Measurements from ENCODE around the gene KLF5. TPM values are rescaled to one million over a fixed set of nuclear protein-coding genes. Genes with fewer than 3 reads are reported as not detected.
"Not testable (repeated sequence)": the region's sequence is repeated elsewhere in the genome, so short reads cannot be mapped to it uniquely, and the experiment has no call there.

KLF5 gene
- not detected for polyA plus RNA-seq

GRCh38 chr13:73058736-73059459 lies at the start of gene KLF5:
Gene KLF5, plus strand, starts transcription at chr13:73059005. Its CDS starts 323 bp downstream, at chr13:73059328.
- peaks cover 36% of the 10 kb centered on the region for H3K27me3 Mint-ChIP-seq
- H3K27ac Mint-ChIP-seq = peak within 1 kb of the TSS; percentile 20 to 78 (median 68)
- peaks cover 6 to 19% (median 11%) of the 10 kb centered on the region in 3 donors for H3K4me1 Mint-ChIP-seq

DNA sequence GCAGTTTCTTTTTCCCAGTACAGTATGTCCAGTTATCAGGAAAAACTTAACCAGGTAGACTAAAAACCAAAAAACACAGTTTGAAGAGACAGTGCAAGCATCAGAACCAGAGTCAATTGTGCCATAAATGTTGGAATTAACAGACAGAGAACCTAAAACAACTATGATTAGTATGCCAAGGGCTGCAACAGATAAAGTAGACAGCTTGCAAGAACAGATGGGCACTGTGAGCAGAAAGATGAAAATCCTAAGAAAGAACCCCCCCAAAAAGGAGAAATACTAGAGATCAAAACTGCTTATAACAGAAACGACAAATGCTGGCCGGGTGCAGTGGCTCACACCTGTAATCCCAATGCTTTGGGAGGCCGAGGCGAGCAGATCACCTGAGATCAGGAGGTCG lies 47.1 kb upstream of the KLF5 start:
- H3K9me3 Mint-ChIP-seq = no peaks in the 10 kb centered on the region
- no peaks in the 10 kb centered on the region for H3K27me3 Mint-ChIP-seq
- no peak overlapping the region for H3K27ac Mint-ChIP-seq
- no peaks in the 10 kb centered on the region for H3K4me1 Mint-ChIP-seq
- no peak overlapping the region for H3K4me3 Mint-ChIP-seq
- H3K36me3 Mint-ChIP-seq = peaks cover 10% of the 10 kb centered on the region

More at GRCh38 chr13:73058736-73059459, at the start of gene KLF5:
- Mint-ChIP-seq H3K4me3 (peak within 1 kb of the TSS; percentile 80 to 98 (median 90)), H3K36me3 (no peaks in the 10 kb centered on the region), H3K9me3 (no peaks in the 10 kb centered on the region)

DNA sequence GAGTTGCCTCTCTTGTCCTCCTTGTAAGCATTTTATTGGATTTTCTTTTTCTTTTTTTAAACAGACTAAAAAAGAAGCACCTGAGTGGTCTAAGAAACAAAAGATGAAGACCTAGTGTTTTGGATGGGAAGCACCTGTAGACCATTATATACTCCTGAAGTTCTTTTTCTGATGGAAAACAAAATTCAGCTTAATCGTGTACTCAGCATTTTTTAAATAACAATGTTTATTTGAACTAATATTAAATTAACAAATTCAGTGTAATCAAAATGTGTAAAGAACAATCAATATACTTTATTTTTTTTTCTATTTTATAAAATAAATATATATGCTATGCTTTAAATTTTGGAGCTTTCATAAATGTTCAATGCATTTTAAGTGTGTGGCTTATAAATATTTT lies 43.0 kb upstream of the KLF5 start:
- Mint-ChIP-seq H3K27me3 (no peaks in the 10 kb centered on the region), H3K4me1 (no peaks in the 10 kb centered on the region), H3K9me3 (no peaks in the 10 kb centered on the region), H3K4me3 (no peak overlapping the region), H3K27ac (no peak overlapping the region), H3K36me3 (peaks cover 17% of the 10 kb centered on the region)

- H3K4me1 Mint-ChIP-seq = no peaks in the 10 kb centered on the region
- peaks cover 16% of the 10 kb centered on the region for H3K36me3 Mint-ChIP-seq
- H3K9me3 Mint-ChIP-seq = no peaks in the 10 kb centered on the region
- no peak overlapping the region for H3K27ac Mint-ChIP-seq
- no peaks in the 10 kb centered on the region for H3K27me3 Mint-ChIP-seq
- no peak overlapping the region for H3K4me3 Mint-ChIP-seq
Observed at GRCh38 chr13:73018336-73018735, 40.5 kb upstream of the KLF5 start.

DNA sequence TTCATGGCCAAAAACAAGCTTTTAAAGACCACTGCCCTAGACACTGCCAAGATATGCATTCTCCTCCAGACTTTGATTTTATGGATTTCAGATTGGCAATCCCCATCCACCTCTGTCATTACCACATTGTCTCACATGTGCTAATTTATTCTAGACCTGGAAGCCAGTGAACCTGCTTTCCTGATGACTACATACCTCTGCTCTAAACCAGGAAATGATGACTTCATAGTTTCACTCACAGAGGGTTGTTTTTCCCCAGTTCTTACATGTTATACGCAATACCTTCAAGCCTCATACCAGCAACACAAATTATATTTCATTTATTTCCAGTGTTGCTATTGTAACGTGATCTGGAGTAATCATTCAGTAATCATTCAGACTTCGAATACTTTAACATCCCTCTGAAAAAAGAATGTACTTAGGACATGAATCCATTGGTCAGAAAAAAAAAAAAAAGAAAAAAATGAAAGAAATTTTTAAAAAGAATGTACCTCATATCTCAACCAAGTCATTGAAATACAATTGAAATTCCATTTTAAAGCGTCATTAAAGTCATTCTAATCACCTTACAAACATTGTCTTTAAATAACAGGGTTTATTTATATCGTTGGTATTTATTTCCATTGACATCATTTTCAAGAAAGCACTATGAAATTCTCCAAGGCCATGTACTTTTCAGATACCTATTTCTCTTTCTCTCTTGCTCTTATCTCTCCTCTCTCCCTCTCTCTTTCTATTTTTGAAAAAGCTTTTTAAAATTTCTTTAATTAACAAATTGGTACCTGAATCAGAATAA lies 33.4 kb upstream of the KLF5 start:
- Mint-ChIP-seq H3K9me3 (peaks cover 0 to 2% (median 0%) of the 10 kb centered on the region in 3 donors), H3K27me3 (no peaks in the 10 kb centered on the region), H3K27ac (no peak overlapping the region), H3K4me3 (no peak overlapping the region), H3K4me1 (no peaks in the 10 kb centered on the region), H3K36me3 (peaks cover 9% of the 10 kb centered on the region)

- H3K4me3 Mint-ChIP-seq = no peak overlapping the region
- no peaks in the 10 kb centered on the region for H3K4me1 Mint-ChIP-seq
- H3K27me3 Mint-ChIP-seq = no peaks in the 10 kb centered on the region
- H3K27ac Mint-ChIP-seq = no peak overlapping the region
- no peaks in the 10 kb centered on the region for H3K9me3 Mint-ChIP-seq
- no peaks in the 10 kb centered on the region for H3K36me3 Mint-ChIP-seq
Observed at GRCh38 chr13:73034901-73035300, 23.9 kb upstream of the KLF5 start.

- Mint-ChIP-seq H3K4me3 (no peak overlapping the region), H3K9me3 (no peaks in the 10 kb centered on the region), H3K4me1 (no peaks in the 10 kb centered on the region), H3K36me3 (no peaks in the 10 kb centered on the region), H3K27ac (no peak overlapping the region), H3K27me3 (no peaks in the 10 kb centered on the region)
Observed at GRCh38 chr13:73035660-73036059, 23.1 kb upstream of the KLF5 start.

DNA sequence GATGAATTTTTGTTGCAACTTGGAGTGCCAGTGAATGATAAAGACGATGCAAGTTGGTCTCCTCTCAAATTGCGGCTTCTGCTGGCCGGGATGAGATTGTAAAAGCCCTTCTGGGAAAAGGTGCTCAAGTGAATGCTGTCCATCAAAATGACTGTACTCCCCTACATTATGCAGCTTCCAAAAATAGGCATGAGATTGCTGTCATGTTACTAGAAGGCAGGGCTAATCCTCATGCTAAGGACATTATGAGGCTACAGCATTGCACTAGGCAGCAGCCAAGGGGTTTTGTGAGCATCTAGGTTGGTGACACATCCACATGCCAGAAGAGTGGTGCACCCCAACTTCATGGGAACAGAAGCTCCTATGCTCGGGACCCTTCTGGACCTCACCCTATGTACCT lies 22.2 kb upstream of the KLF5 start:
- no peaks in the 10 kb centered on the region for H3K27me3 Mint-ChIP-seq
- H3K4me3 Mint-ChIP-seq = no peak overlapping the region
- no peak overlapping the region for H3K27ac Mint-ChIP-seq
- no peaks in the 10 kb centered on the region for H3K4me1 Mint-ChIP-seq
- H3K36me3 Mint-ChIP-seq = no peaks in the 10 kb centered on the region
- H3K9me3 Mint-ChIP-seq = no peaks in the 10 kb centered on the region

DNA sequence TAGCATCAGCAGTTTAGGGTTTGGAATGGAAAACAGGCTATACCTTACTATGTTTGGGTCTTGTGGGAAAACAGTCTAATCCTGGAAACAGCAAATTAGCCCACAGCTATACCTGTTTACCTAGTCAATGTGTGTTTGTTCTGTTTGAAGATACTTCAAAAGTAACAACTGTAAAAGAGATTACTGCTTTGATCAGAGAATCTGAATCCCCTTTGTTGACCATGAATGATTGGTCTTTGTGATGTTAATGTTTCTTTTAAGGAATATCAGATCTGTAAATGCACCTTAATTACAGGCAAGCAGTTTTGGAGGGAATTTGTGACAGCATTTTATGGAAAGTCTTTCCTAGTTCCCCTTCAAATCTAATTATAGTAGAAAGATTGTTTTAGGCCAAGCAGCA lies 20.7 kb upstream of the KLF5 start:
- Mint-ChIP-seq H3K9me3 (no peaks in the 10 kb centered on the region), H3K4me3 (no peak overlapping the region), H3K27ac (no peak overlapping the region), H3K27me3 (no peaks in the 10 kb centered on the region), H3K4me1 (no peaks in the 10 kb centered on the region), H3K36me3 (no peaks in the 10 kb centered on the region)

- H3K4me1 Mint-ChIP-seq = no peaks in the 10 kb centered on the region
- no peaks in the 10 kb centered on the region for H3K36me3 Mint-ChIP-seq
- H3K4me3 Mint-ChIP-seq = no peak overlapping the region
- H3K9me3 Mint-ChIP-seq = peaks cover 0 to 1% (median 0%) of the 10 kb centered on the region in 3 donors
- H3K27me3 Mint-ChIP-seq = no peaks in the 10 kb centered on the region
- no peak overlapping the region for H3K27ac Mint-ChIP-seq
Observed at GRCh38 chr13:73039201-73040108, 19.4 kb upstream of the KLF5 start.

DNA sequence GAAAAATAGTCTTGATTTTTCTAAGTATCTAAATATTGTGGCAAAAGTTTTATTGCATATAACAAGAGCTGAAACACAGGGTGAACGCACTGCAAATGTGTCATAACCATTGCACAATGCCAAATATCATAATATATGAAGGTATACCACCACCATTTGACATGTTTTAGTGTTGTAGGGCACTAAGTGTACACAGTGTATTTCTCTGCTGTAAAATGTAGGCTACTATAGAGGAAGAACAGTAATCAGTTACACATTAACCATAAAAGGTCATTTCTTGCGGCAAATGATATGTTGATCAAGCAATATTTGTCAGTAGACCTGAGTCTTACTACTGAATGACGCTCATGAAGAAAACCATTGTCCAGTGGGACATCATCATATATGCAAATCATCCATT lies 18.3 kb upstream of the KLF5 start:
- Mint-ChIP-seq H3K27ac (no peak overlapping the region), H3K36me3 (no peaks in the 10 kb centered on the region), H3K4me3 (no peak overlapping the region), H3K4me1 (peaks cover 0 to 2% (median 0%) of the 10 kb centered on the region in 3 donors), H3K9me3 (peaks cover 0 to 1% (median 0%) of the 10 kb centered on the region in 3 donors), H3K27me3 (no peaks in the 10 kb centered on the region)

- no peaks in the 10 kb centered on the region for H3K27me3 Mint-ChIP-seq
- no peak overlapping the region for H3K4me3 Mint-ChIP-seq
- no peaks in the 10 kb centered on the region for H3K36me3 Mint-ChIP-seq
- H3K9me3 Mint-ChIP-seq = peaks cover 0 to 1% (median 0%) of the 10 kb centered on the region in 3 donors
- H3K4me1 Mint-ChIP-seq = peaks cover 0 to 2% (median 0%) of the 10 kb centered on the region in 3 donors
- H3K27ac Mint-ChIP-seq = no peak overlapping the region
Observed at GRCh38 chr13:73040968-73041596, 17.7 kb upstream of the KLF5 start.

DNA sequence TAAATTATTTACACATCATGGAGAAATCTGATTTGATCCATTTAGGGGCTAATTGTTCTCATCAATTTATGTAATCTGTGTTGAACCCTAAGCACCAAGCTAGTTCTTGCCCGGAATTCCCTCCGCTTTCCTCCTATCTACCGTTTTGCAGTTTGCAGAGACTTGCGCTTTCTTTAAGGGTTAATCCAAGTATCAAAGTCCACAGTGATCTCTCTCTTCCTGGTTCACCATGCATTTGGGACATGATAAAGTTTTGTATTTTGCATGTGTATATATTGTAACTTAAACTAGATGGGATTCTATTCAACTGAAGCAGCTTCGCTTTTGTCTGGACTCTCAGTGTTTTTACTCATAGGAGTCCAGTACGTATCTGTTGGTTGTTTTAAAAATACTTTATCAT lies 13.8 kb upstream of the KLF5 start:
- no peak overlapping the region for H3K27ac Mint-ChIP-seq
- no peaks in the 10 kb centered on the region for H3K27me3 Mint-ChIP-seq
- peaks cover 0 to 2% (median 0%) of the 10 kb centered on the region in 3 donors for H3K4me1 Mint-ChIP-seq
- peaks cover 0 to 1% (median 0%) of the 10 kb centered on the region in 3 donors for H3K9me3 Mint-ChIP-seq
- H3K4me3 Mint-ChIP-seq = no peak overlapping the region
- no peaks in the 10 kb centered on the region for H3K36me3 Mint-ChIP-seq

DNA sequence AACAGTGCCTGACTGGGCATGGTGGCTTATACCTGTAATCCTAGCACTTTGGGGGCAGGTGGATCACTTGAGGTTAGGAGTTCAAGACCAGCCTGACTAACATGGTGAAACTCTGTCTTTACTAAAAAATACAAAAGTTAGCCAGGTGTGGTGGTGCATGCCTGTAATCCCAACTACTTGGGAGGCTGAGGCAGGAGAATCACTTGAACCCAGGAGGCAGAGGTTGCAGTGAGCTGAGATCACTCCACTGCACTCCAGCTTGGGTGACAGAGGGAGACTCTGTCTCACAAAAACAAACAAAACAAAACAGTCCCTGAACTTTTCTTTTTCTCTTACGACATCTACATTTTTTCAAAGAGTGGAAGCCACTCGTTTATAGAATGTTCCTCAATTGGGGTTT lies 10.2 kb upstream of the KLF5 start:
- not testable (repeated sequence) for H3K4me3 Mint-ChIP-seq, H3K9me3 Mint-ChIP-seq, H3K27me3 Mint-ChIP-seq, H3K4me1 Mint-ChIP-seq, H3K36me3 Mint-ChIP-seq, H3K27ac Mint-ChIP-seq
